Spleen (tissue), 7 donors: ENCODE data around the gene ABCB1.

ENCODE experiments used
- POLR2A ChIP-seq, 3 donors: fragments of 450-650 bp; IDR thresholded peaks; one replicate each; pipeline ENCODE4 v1.5.1; 2017; ENCODE audit warnings: antibody characterized with exemption in 3 of 3, mild to moderate bottlenecking in 1 of 3
- TF ChIP-seq, protein P1 (sequence below), 11 experiments: fragments of 200-600 bp in 7 of 11; fragments of 450-650 bp in 4 of 11; sonication (generic) in 4 of 11; IDR thresholded peaks in 8 of 11; conservative IDR thresholded peaks in 3 of 11; 1 replicate in 7 of 11; 2 replicates in 4 of 11; pipeline versions ENCODE4 v1.4.0 to v1.8.0; 2016 to 2021; ENCODE audit warnings: antibody characterized with exemption in 11 of 11, inconsistent platforms in 4 of 11, mild to moderate bottlenecking in 1 of 11
- donor health status: DM: no; HTN: no; CAD: no; lungs with moderate emphysema.
- donor health status: DM: no; HTN: no; CAD: no.
- donor health status: DM: no; HTN: no; CAD: no.

DNA sequence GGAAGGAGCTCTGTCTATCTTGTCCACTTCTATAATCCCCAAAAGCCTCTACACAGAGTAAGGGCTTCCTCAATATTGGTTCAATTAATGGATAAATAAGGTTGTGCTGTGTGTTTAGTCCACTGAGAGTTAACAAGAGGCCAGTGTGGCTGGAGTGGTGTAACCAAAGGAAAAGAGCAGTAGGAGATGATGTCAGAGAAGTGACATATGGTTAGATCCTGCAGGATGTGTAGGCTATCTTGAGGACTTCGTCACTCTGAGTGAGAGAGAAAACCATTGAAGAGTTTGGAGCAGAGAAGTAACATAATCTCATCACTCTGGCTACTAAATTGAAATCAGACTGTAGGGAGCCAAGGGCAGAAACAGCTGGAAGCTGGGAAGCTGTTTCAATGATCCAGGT is 14.5 kb upstream of the ABCB1 start:
- TF ChIP-seq, protein P1, sequence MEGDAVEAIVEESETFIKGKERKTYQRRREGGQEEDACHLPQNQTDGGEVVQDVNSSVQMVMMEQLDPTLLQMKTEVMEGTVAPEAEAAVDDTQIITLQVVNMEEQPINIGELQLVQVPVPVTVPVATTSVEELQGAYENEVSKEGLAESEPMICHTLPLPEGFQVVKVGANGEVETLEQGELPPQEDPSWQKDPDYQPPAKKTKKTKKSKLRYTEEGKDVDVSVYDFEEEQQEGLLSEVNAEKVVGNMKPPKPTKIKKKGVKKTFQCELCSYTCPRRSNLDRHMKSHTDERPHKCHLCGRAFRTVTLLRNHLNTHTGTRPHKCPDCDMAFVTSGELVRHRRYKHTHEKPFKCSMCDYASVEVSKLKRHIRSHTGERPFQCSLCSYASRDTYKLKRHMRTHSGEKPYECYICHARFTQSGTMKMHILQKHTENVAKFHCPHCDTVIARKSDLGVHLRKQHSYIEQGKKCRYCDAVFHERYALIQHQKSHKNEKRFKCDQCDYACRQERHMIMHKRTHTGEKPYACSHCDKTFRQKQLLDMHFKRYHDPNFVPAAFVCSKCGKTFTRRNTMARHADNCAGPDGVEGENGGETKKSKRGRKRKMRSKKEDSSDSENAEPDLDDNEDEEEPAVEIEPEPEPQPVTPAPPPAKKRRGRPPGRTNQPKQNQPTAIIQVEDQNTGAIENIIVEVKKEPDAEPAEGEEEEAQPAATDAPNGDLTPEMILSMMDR (IDR thresholded peaks at IDR 0.05 in 8 of 11, conservative IDR thresholded peaks at IDR 0.05 in 3 of 11): no peak
- TF ChIP-seq POLR2A (IDR thresholded peaks at IDR 0.05): no peak
